HepG2 (cell line): ENCODE measurements around the gene TMEM11. TPM values are rescaled to one million over a fixed set of nuclear protein-coding genes. Genes with fewer than 3 reads are reported as not detected.
A peak's percentile ranks its signal among the peaks of the same experiment; 100 is the strongest.

Experiments
- ATAC-seq: fragments of 200-7000 bp; cut with Tn5 transposase; 3 replicates; pipeline ENCODE4 v1.9.1; 2020; ENCODE audit warnings: mild to moderate bottlenecking, moderate library complexity
- BruUV-seq: library from RNA; stranded (reverse); fragments of 400-500 nt; replicated peaks from 2 replicates; lab custom pipeline; 2021; lab: Mats Ljungman, UMichigan
- CTCF ChIA-PET: fragments of 300-600 bp; formaldehyde crosslinking; extraction: SDS; loops from one replicate; lab custom pipeline; 2021; ENCODE audit warnings: low total read pairs, inconsistent platforms, low intra/inter-chr PET ratio; lab: Yijun Ruan, JAX
- POLR2A ChIA-PET: fragments of 350-600 bp; sonication (Branson Sonifier 250); formaldehyde crosslinking; loops from one replicate; lab custom pipeline; 2020; ENCODE audit warnings: antibody characterized with exemption, inconsistent platforms; lab: Yijun Ruan, JAX
- DNase-seq: peaks from one replicate; pipeline ENCODE4 v3.0.0-alpha.2; 2015; ENCODE audit warnings: low spot score
- FAIRE-seq: peaks from 3 replicates; lab custom pipeline; 2011; peaks lifted over from hg19 to GRCh38; lab: Jason Lieb, UNC
- H2AFZ ChIP-seq: one replicate; pipeline ENCODE4 v1.6.1; 2011; ENCODE audit warnings: low read length, inconsistent platforms
- H3K27ac ChIP-seq: fragments of 300-600 bp; 3 replicates; pipeline ENCODE4 v1.8.0; 2011; ENCODE audit warnings: mixed run types, mild to moderate bottlenecking, mixed read lengths, low read length, inconsistent platforms; ENCODE audit not compliant: insufficient read depth; ENCODE audit errors: extremely low read length
- H3K27me3 ChIP-seq, 2 experiments: fragments of 200-600 bp in 1 of 2; 2 replicates in 1 of 2; 3 replicates in 1 of 2; pipeline versions ENCODE4 v1.6.0 to v1.8.0; 2011; ENCODE audit warnings: low read length in 2 of 2, mild to moderate bottlenecking in 2 of 2, moderate library complexity in 2 of 2, inconsistent platforms in 1 of 2; ENCODE audit not compliant: insufficient read depth in 2 of 2, control insufficient read depth in 1 of 2
- H3K36me3 ChIP-seq, 2 experiments: fragments of 200-600 bp in 1 of 2; replicated peaks in 1 of 2; 2 replicates in 1 of 2; 3 replicates in 1 of 2; pipeline versions ENCODE4 v1.5.1 to v1.8.0; 2011; ENCODE audit warnings: low read length in 2 of 2, inconsistent platforms in 1 of 2; ENCODE audit not compliant: insufficient read depth in 2 of 2, control insufficient read depth in 1 of 2
- H3K4me1 ChIP-seq: 2 replicates; pipeline ENCODE4 v1.5.1; 2012; ENCODE audit warnings: low read length, inconsistent platforms; ENCODE audit not compliant: insufficient read depth
- H3K4me2 ChIP-seq: 2 replicates; pipeline ENCODE4 v1.6.0; 2011; ENCODE audit warnings: low read depth, low read length, inconsistent platforms
- H3K4me3 ChIP-seq, 3 experiments: fragments of 200-600 bp in 1 of 3; sonication (generic), shearing (Covaris generic) in 1 of 3; replicated peaks in 1 of 3; 2 replicates each; pipeline ENCODE4 v1.5.1; 2011 to 2016; ENCODE audit warnings: low read length in 3 of 3, inconsistent platforms in 2 of 3, low read depth in 2 of 3, mild to moderate bottlenecking in 2 of 3, control low read depth in 1 of 3, mixed read lengths in 1 of 3; ENCODE audit not compliant: insufficient read depth in 1 of 3
- H3K79me2 ChIP-seq: one replicate; pipeline ENCODE4 v1.6.1; 2011; ENCODE audit warnings: low read length, inconsistent platforms; ENCODE audit not compliant: insufficient read depth
- H3K9ac ChIP-seq: 2 replicates; pipeline ENCODE4 v1.6.0; 2011; ENCODE audit warnings: mild to moderate bottlenecking, low read depth, low read length, inconsistent platforms; ENCODE audit not compliant: insufficient read depth
- H3K9me3 ChIP-seq: 2 replicates; pipeline ENCODE4 v1.5.1; 2012; ENCODE audit warnings: mild to moderate bottlenecking, low read length
- H4K20me1 ChIP-seq: 2 replicates; pipeline ENCODE4 v1.6.0; 2011; ENCODE audit warnings: inconsistent platforms, mild to moderate bottlenecking, low read length, moderate library complexity; ENCODE audit not compliant: insufficient read depth
- BORCS8-MEF2B ChIP-seq: sonication (generic); formaldehyde crosslinking; IDR thresholded peaks from 2 replicates; pipeline ENCODE4 v1.8.0; 2022; ENCODE audit warnings: mild to moderate bottlenecking, missing genetic modification reagents
- CEBPG ChIP-seq: IDR thresholded peaks from 2 replicates; pipeline ENCODE4 v1.6.1; 2016
- FOXK2 ChIP-seq: fragments of 450-650 bp; IDR thresholded peaks from 2 replicates; pipeline ENCODE4 v1.6.1; 2016
- IKZF5 ChIP-seq: IDR thresholded peaks from 2 replicates; pipeline ENCODE4 v1.6.1; 2018; ENCODE audit warnings: missing genetic modification reagents, mild to moderate bottlenecking, missing compliant biosample characterization
- KDM6A ChIP-seq: IDR thresholded peaks from 2 replicates; pipeline ENCODE4 v1.6.1; 2016; ENCODE audit warnings: low read depth
- POLR2A ChIP-seq, 2 experiments: IDR thresholded peaks; 2 replicates each; pipeline ENCODE4 v1.6.1; 2011; ENCODE audit warnings: low read depth in 2 of 2, low read length in 2 of 2, mild to moderate bottlenecking in 1 of 2, moderate library complexity in 1 of 2; ENCODE audit not compliant: insufficient read depth in 1 of 2
- RBM39 ChIP-seq: fragments of 200-400 bp; formaldehyde crosslinking; IDR thresholded peaks from one replicate; pipeline ENCODE4 v1.6.1; 2018; ENCODE audit warnings: antibody characterized with exemption, mild to moderate bottlenecking, low read depth, low read length; ENCODE audit not compliant: poor library complexity, severe bottlenecking
- SATB2 ChIP-seq: sonication (generic); formaldehyde crosslinking; IDR thresholded peaks from 2 replicates; pipeline ENCODE4 v1.5.0; 2020; ENCODE audit warnings: missing genetic modification reagents
- ZBTB4 ChIP-seq: sonication (generic); formaldehyde crosslinking; IDR thresholded peaks from 2 replicates; pipeline ENCODE4 v1.4.0; 2020; ENCODE audit warnings: missing genetic modification reagents, mild to moderate bottlenecking, borderline replicate concordance
- ZNF33A ChIP-seq: sonication (generic); formaldehyde crosslinking; IDR thresholded peaks from 2 replicates; pipeline ENCODE4 v1.5.1; 2020; ENCODE audit warnings: missing genetic modification reagents, mild to moderate bottlenecking, moderate library complexity, borderline replicate concordance
- ZNF431 ChIP-seq: sonication (generic); formaldehyde crosslinking; IDR thresholded peaks from 2 replicates; pipeline ENCODE4 v1.9.0; 2022; ENCODE audit warnings: missing genetic modification reagents, low read depth, mild to moderate bottlenecking, borderline replicate concordance
- ZNF468 ChIP-seq: sonication (generic); formaldehyde crosslinking; IDR thresholded peaks from 2 replicates; pipeline ENCODE4 v1.8.0; 2022; ENCODE audit warnings: mild to moderate bottlenecking, moderate library complexity, missing genetic modification reagents
- ZNF577 ChIP-seq: sonication (generic); formaldehyde crosslinking; IDR thresholded peaks from 2 replicates; pipeline ENCODE4 v1.4.0; 2020; ENCODE audit warnings: mild to moderate bottlenecking, low read depth, missing genetic modification reagents, borderline replicate concordance
- ZNF816 ChIP-seq: sonication (generic); formaldehyde crosslinking; IDR thresholded peaks from 2 replicates; pipeline ENCODE4 v1.8.0; 2022; ENCODE audit warnings: missing genetic modification reagents, mild to moderate bottlenecking, borderline replicate concordance
- ZNF839 ChIP-seq: sonication (generic); formaldehyde crosslinking; IDR thresholded peaks from 2 replicates; pipeline ENCODE4 v1.4.0; 2020; ENCODE audit warnings: missing genetic modification reagents, mild to moderate bottlenecking, borderline replicate concordance
- WGBS: methylation state at CpG from one replicate; pipeline ENCODE4 v1.1.6; 2017; ENCODE audit warnings: low lambda C conversion rate; 5-methylcytosine and 5-hydroxymethylcytosine counted together
- in situ Hi-C: cut with HindIII; loops from 2 replicates; pipeline ENCODE4 v1.10.0; 2017; ENCODE audit warnings: low pct_unique_long_range_greater_than_20kb; ENCODE audit not compliant: extremely low pct_ligation_motif_present
- intact Hi-C: fragments of 100-400 bp; cut with micrococcal nuclease; formaldehyde crosslinking; loops from one replicate; pipeline ENCODE4 v1.10.0; 2022; ENCODE audit not compliant: unreplicated experiment
- polyA plus RNA-seq, 8 experiments: library from polyadenylated mRNA; depleted of rRNA in 3 of 8; stranded (reverse) in 7 of 8; unstranded in 1 of 8; fragments of >200 nt; fragmentation: Illumina TruSeq in 4 of 8; extraction: Trizol in 4 of 8; gene quantifications; 2 replicates each; pipeline versions ENCODE4 v1.2.1 to v1.2.3, GENCODE V29; 2011 to 2016; ENCODE audit warnings: low read depth in 4 of 8, missing spikeins in 1 of 8, mixed read lengths in 1 of 8; ENCODE audit not compliant: insufficient read depth in 1 of 8
- total RNA-seq, 5 experiments: library from RNA; depleted of rRNA; stranded (reverse); fragments of >200 nt; fragmentation: Illumina TruSeq; extraction: Trizol; gene quantifications; 2 replicates each; pipeline ENCODE4 v1.2.3, GENCODE V29; 2016; ENCODE audit warnings: low read depth in 1 of 5
- TF ChIP-seq, protein P1 (sequence below): sonication (generic); formaldehyde crosslinking; IDR thresholded peaks from 2 replicates; pipeline ENCODE4 v1.5.0; 2020; ENCODE audit warnings: mild to moderate bottlenecking, missing genetic modification reagents, borderline replicate concordance

TMEM11 gene
- total and polyA plus RNA-seq, 2 of the 13 experiments (the other 11 are each of a cell fraction or from before 2014, with no cell fraction given) = 18.7 to 35.0 TPM

DNA sequence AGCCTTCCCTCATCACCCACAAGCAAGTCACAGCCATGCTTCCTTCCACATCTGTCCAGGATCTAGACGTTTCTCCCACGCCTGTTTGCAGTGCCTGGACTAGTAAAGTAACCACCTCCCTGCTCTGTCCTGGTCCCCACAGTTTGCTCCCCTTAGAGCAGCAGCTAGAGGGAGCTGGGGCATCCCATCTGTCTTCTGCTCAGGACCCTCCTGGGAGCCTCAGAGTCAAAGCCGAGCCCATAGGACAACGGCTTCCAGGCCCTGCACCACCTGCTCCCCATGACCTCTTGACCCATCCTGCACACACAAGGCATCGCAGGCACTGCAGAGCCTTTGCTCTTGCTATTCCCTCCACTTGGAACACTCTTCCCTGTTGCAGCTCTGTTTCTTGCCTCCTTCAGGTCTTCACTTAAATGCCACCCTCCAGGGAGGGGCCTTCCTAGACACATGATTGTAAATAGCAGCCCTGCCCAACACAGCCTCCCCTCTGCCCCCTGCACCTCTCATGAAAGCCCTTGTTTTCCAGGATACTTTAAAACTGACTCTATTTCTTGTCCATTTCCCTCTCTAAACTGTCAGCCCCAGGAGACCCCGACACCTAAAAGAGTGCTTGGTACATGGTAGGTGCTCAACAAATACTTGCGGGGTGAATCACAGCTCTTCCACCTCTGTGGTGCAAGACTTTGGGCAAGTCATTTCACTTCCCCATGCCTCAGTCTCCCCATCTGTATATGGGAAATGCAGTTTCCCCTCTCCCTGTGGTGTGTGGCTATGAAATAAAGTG is 36.2 kb upstream of the TMEM11 start:
- H3K4me2 ChIP-seq = no peak overlapping the region
- H3K4me1 ChIP-seq = peaks cover 28% of the 10 kb centered on the region
- 20% methylated on average over 7 of the region's 7 CpGs for WGBS
- no peak overlapping the region for H3K4me3 ChIP-seq
- intact Hi-C loops = loop anchor here (5.0 kb wide), 1 partner anchor 37 kb away; no protein-coding TSS in a partner anchor
- ChIA-PET POLR2A (no interaction called here), CTCF (no interaction called here)
- no peak overlapping the region for H3K9ac ChIP-seq
- peaks cover 6% of the 10 kb centered on the region; the same call in 1 of the 2 replicates for H4K20me1 ChIP-seq
- ATAC-seq = peak; percentile 47
- no peaks in the 10 kb centered on the region for H3K9me3 ChIP-seq
- H2AFZ ChIP-seq = no peak overlapping the region
- no TSS peak for BruUV-seq
- in situ Hi-C loops = no loop called here
- DNase-seq = no peak
- H3K79me2 ChIP-seq = no peaks in the 10 kb centered on the region
- H3K27me3 ChIP-seq = peaks cover 3 to 39% of the 10 kb centered on the region in 2 experiments; a peak in 4 of 5 replicates
- FAIRE-seq = no peak
- H3K36me3 ChIP-seq = no peaks in the 10 kb centered on the region
- no peak overlapping the region for H3K27ac ChIP-seq
- no peak for TF ChIP-seq ZNF33A (CRISPR knock-in tag)
- no peak for TF ChIP-seq ZBTB4 (CRISPR knock-in tag)
- no peak for TF ChIP-seq BORCS8-MEF2B (CRISPR knock-in tag)
- TF ChIP-seq CEBPG (CRISPR knock-in tag) = no peak
- TF ChIP-seq KDM6A (CRISPR knock-in tag) = no peak
- TF ChIP-seq RBM39 = no peak
- no peak for TF ChIP-seq ZNF468
- no peak for TF ChIP-seq ZNF577
- no peak for TF ChIP-seq POLR2A (IDR thresholded peaks at IDR 0.05; ENCODE audit: insufficient read depth in 1 of 2, low read depth in 2 of 2, low read length in 2 of 2)
- TF ChIP-seq SATB2 (CRISPR knock-in tag) = no peak
- TF ChIP-seq ZNF431 (CRISPR knock-in tag) = no peak
- no peak for TF ChIP-seq ZNF816 (CRISPR knock-in tag)
- TF ChIP-seq IKZF5 = no peak
- no peak for TF ChIP-seq FOXK2
- TF ChIP-seq, protein P1, sequence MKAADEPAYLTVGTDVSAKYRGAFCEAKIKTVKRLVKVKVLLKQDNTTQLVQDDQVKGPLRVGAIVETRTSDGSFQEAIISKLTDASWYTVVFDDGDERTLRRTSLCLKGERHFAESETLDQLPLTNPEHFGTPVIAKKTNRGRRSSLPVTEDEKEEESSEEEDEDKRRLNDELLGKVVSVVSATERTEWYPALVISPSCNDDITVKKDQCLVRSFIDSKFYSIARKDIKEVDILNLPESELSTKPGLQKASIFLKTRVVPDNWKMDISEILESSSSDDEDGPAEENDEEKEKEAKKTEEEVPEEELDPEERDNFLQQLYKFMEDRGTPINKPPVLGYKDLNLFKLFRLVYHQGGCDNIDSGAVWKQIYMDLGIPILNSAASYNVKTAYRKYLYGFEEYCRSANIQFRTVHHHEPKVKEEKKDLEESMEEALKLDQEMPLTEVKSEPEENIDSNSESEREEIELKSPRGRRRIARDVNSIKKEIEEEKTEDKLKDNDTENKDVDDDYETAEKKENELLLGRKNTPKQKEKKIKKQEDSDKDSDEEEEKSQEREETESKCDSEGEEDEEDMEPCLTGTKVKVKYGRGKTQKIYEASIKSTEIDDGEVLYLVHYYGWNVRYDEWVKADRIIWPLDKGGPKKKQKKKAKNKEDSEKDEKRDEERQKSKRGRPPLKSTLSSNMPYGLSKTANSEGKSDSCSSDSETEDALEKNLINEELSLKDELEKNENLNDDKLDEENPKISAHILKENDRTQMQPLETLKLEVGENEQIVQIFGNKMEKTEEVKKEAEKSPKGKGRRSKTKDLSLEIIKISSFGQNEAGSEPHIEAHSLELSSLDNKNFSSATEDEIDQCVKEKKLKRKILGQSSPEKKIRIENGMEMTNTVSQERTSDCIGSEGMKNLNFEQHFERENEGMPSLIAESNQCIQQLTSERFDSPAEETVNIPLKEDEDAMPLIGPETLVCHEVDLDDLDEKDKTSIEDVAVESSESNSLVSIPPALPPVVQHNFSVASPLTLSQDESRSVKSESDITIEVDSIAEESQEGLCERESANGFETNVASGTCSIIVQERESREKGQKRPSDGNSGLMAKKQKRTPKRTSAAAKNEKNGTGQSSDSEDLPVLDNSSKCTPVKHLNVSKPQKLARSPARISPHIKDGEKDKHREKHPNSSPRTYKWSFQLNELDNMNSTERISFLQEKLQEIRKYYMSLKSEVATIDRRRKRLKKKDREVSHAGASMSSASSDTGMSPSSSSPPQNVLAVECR (CRISPR knock-in tag) = no peak
- no peak for TF ChIP-seq ZNF839 (CRISPR knock-in tag)
